G401.6 (cell line): ENCODE measurements around the gene WDR43.

Experiments
- FAIRE-seq: peaks from 2 replicates; lab custom pipeline; 2012; peaks lifted over from hg19 to GRCh38; lab: Jason Lieb, UNC

WDR43 gene

GRCh38 chr2:28994679-28995078 is 100.2 kb downstream of the WDR43 start:
- FAIRE-seq = no peak

GRCh38 chr2:28995765-28996750 is 101.6 kb downstream of the WDR43 start:
- no peak for FAIRE-seq

- no peak for FAIRE-seq
Measured at GRCh38 chr2:28997237-28997846, 102.9 kb downstream of the WDR43 start.
